Measurements from ENCODE around the gene CACNA1E. TPM values are rescaled to one million over a fixed set of nuclear protein-coding genes. Genes with fewer than 3 reads are reported as not detected.

Gene CACNA1E
- total RNA-seq, 2 donors from 2014 or later: 1.7 to 2.2 TPM

- no peak overlapping the region for H3K4me3 ChIP-seq
- no peak for TF ChIP-seq CTCF (IDR thresholded peaks at IDR 0.05)
- no peaks in the 10 kb centered on the region for H3K9me3 ChIP-seq
- no peaks in the 10 kb centered on the region for H3K27me3 ChIP-seq
- no peak overlapping the region for H3K27ac ChIP-seq
- H3K36me3 ChIP-seq: no peaks in the 10 kb centered on the region
- DNase-seq (ENCODE audit: low spot score): no peak
- no peaks in the 10 kb centered on the region for H3K4me1 ChIP-seq
Measured at GRCh38 chr1:181772714-181773113, 289.4 kb downstream of the CACNA1E start.

GRCh38 chr1:181776044-181776443 lies 292.7 kb downstream of the CACNA1E start:
- H3K36me3 ChIP-seq: no peaks in the 10 kb centered on the region
- no peaks in the 10 kb centered on the region for H3K9me3 ChIP-seq
- no peaks in the 10 kb centered on the region for H3K27me3 ChIP-seq
- no peak overlapping the region for H3K27ac ChIP-seq
- DNase-seq (ENCODE audit: low spot score): no peak
- TF ChIP-seq CTCF (IDR thresholded peaks at IDR 0.05): no peak
- no peaks in the 10 kb centered on the region for H3K4me1 ChIP-seq
- H3K4me3 ChIP-seq: no peak overlapping the region

GRCh38 chr1:181777286-181777685 lies 294.0 kb downstream of the CACNA1E start:
- Histone ChIP-seq H3K9me3 (no peaks in the 10 kb centered on the region), H3K4me1 (no peaks in the 10 kb centered on the region), H3K4me3 (no peak overlapping the region), H3K27me3 (no peaks in the 10 kb centered on the region), H3K36me3 (no peaks in the 10 kb centered on the region), H3K27ac (no peak overlapping the region)
- no peak for TF ChIP-seq CTCF (IDR thresholded peaks at IDR 0.05)
- DNase-seq (ENCODE audit: low spot score): no peak

GRCh38 chr1:181777812-181778211 lies 294.5 kb downstream of the CACNA1E start:
- Histone ChIP-seq H3K36me3 (no peaks in the 10 kb centered on the region), H3K4me3 (no peak overlapping the region), H3K4me1 (no peaks in the 10 kb centered on the region), H3K27ac (no peak overlapping the region), H3K9me3 (no peaks in the 10 kb centered on the region), H3K27me3 (no peaks in the 10 kb centered on the region)
- no peak for TF ChIP-seq CTCF (IDR thresholded peaks at IDR 0.05)
- DNase-seq (ENCODE audit: low spot score): no peak

GRCh38 chr1:181778640-181779260 lies 295.4 kb downstream of the CACNA1E start:
- Histone ChIP-seq H3K4me3 (no peak overlapping the region), H3K9me3 (no peaks in the 10 kb centered on the region), H3K36me3 (no peaks in the 10 kb centered on the region), H3K4me1 (no peaks in the 10 kb centered on the region), H3K27me3 (no peaks in the 10 kb centered on the region), H3K27ac (no peak overlapping the region)
- TF ChIP-seq CTCF (IDR thresholded peaks at IDR 0.05): no peak
- DNase-seq (ENCODE audit: low spot score): no peak

- H3K27me3 ChIP-seq: no peaks in the 10 kb centered on the region
- no peak for DNase-seq (ENCODE audit: low spot score)
Measured at GRCh38 chr1:181779343-181779742, 296.0 kb downstream of the CACNA1E start.

More at GRCh38 chr1:181779343-181779742, 296.0 kb downstream of the CACNA1E start:
- no peaks in the 10 kb centered on the region for H3K36me3 ChIP-seq
- H3K27ac ChIP-seq: no peak overlapping the region
- no peaks in the 10 kb centered on the region for H3K9me3 ChIP-seq
- no peaks in the 10 kb centered on the region for H3K4me1 ChIP-seq
- TF ChIP-seq CTCF (IDR thresholded peaks at IDR 0.05): no peak
- H3K4me3 ChIP-seq: no peak overlapping the region

Data from right atrium auricular region (tissue), 2 donors.